ENCODE results near the gene COL1A1. TPM values are rescaled to one million over a fixed set of nuclear protein-coding genes. Genes with fewer than 3 reads are reported as not detected.
A peak's percentile ranks its signal among the peaks of the same experiment; 100 is the strongest.

The COL1A1 gene
- total RNA-seq, 1 donor from 2014 or later = 13.9 TPM

- no peak overlapping the region for H3K4me3 Mint-ChIP-seq (ENCODE audit: low read depth)
- no peak overlapping the region for H3K27ac Mint-ChIP-seq
- peaks cover 2% of the 10 kb centered on the region for H3K27me3 Mint-ChIP-seq (ENCODE audit: low read depth)
- peaks cover 10% of the 10 kb centered on the region for H3K4me1 Mint-ChIP-seq (ENCODE audit: low read depth)
- no peak for DNase-seq (ENCODE audit: low spot score)
- H3K9me3 Mint-ChIP-seq = no peaks in the 10 kb centered on the region
- H3K36me3 Mint-ChIP-seq (ENCODE audit: low read depth) = no peaks in the 10 kb centered on the region
- intact Hi-C loops (cut with micrococcal nuclease) = no loop called here
Measured at GRCh38 chr17:50176559-50177357, 24.7 kb downstream of the COL1A1 start.

GRCh38 chr17:50175035-50175807 is 26.2 kb downstream of the COL1A1 start:
- no peak overlapping the region for H3K4me3 Mint-ChIP-seq (ENCODE audit: low read depth)
- no peaks in the 10 kb centered on the region for H3K36me3 Mint-ChIP-seq (ENCODE audit: low read depth)
- DNase-seq (ENCODE audit: low spot score) = no peak
- no peaks in the 10 kb centered on the region for H3K9me3 Mint-ChIP-seq
- intact Hi-C loops (cut with micrococcal nuclease) = no loop called here
- peaks cover 14% of the 10 kb centered on the region for H3K4me1 Mint-ChIP-seq (ENCODE audit: low read depth)
- no peak overlapping the region for H3K27ac Mint-ChIP-seq
- peaks cover 1% of the 10 kb centered on the region for H3K27me3 Mint-ChIP-seq (ENCODE audit: low read depth)

GRCh38 chr17:50174444-50174843 is 27.0 kb downstream of the COL1A1 start:
- Mint-ChIP-seq H3K36me3 (ENCODE audit: low read depth) (no peaks in the 10 kb centered on the region), H3K4me1 (ENCODE audit: low read depth) (peaks cover 15% of the 10 kb centered on the region), H3K4me3 (ENCODE audit: low read depth) (no peak overlapping the region), H3K27me3 (ENCODE audit: low read depth) (no peaks in the 10 kb centered on the region), H3K27ac (no peak overlapping the region), H3K9me3 (no peaks in the 10 kb centered on the region)
- no peak for DNase-seq (ENCODE audit: low spot score)
- intact Hi-C loops (cut with micrococcal nuclease) = no loop called here

- Mint-ChIP-seq H3K36me3 (ENCODE audit: low read depth) (no peaks in the 10 kb centered on the region), H3K4me1 (ENCODE audit: low read depth) (peaks cover 22% of the 10 kb centered on the region), H3K4me3 (ENCODE audit: low read depth) (no peak overlapping the region), H3K27ac (no peak overlapping the region), H3K9me3 (no peaks in the 10 kb centered on the region), H3K27me3 (ENCODE audit: low read depth) (no peaks in the 10 kb centered on the region)
- DNase-seq (ENCODE audit: low spot score) = no peak
- intact Hi-C loops (cut with micrococcal nuclease) = no loop called here
Measured at GRCh38 chr17:50173335-50173941, 28.0 kb downstream of the COL1A1 start.

GRCh38 chr17:50172936-50173334 is 28.5 kb downstream of the COL1A1 start:
- no peaks in the 10 kb centered on the region for H3K9me3 Mint-ChIP-seq
- H3K27ac Mint-ChIP-seq = no peak overlapping the region
- intact Hi-C loops (cut with micrococcal nuclease) = no loop called here
- no peak for DNase-seq (ENCODE audit: low spot score)
- H3K4me1 Mint-ChIP-seq (ENCODE audit: low read depth) = peaks cover 17% of the 10 kb centered on the region
- no peaks in the 10 kb centered on the region for H3K27me3 Mint-ChIP-seq (ENCODE audit: low read depth)
- no peak overlapping the region for H3K4me3 Mint-ChIP-seq (ENCODE audit: low read depth)
- no peaks in the 10 kb centered on the region for H3K36me3 Mint-ChIP-seq (ENCODE audit: low read depth)

GRCh38 chr17:50172130-50172529 is 29.3 kb downstream of the COL1A1 start:
- no peak for DNase-seq (ENCODE audit: low spot score)
- H3K9me3 Mint-ChIP-seq = no peaks in the 10 kb centered on the region
- H3K27ac Mint-ChIP-seq = no peak overlapping the region
- intact Hi-C loops (cut with micrococcal nuclease) = no loop called here
- H3K36me3 Mint-ChIP-seq (ENCODE audit: low read depth) = no peaks in the 10 kb centered on the region
- peaks cover 15% of the 10 kb centered on the region for H3K4me1 Mint-ChIP-seq (ENCODE audit: low read depth)
- no peaks in the 10 kb centered on the region for H3K27me3 Mint-ChIP-seq (ENCODE audit: low read depth)
- no peak overlapping the region for H3K4me3 Mint-ChIP-seq (ENCODE audit: low read depth)

- no peaks in the 10 kb centered on the region for H3K36me3 Mint-ChIP-seq (ENCODE audit: low read depth)
- intact Hi-C loops (cut with micrococcal nuclease) = no loop called here
Measured at GRCh38 chr17:50171371-50172071, 29.9 kb downstream of the COL1A1 start.

GRCh38 chr17:50170662-50171370 is 30.6 kb downstream of the COL1A1 start:
- Mint-ChIP-seq H3K36me3 (ENCODE audit: low read depth) (no peaks in the 10 kb centered on the region), H3K4me1 (ENCODE audit: low read depth) (peaks cover 15% of the 10 kb centered on the region), H3K4me3 (ENCODE audit: low read depth) (no peak overlapping the region), H3K9me3 (no peaks in the 10 kb centered on the region), H3K27ac (no peak overlapping the region), H3K27me3 (ENCODE audit: low read depth) (no peaks in the 10 kb centered on the region)
- DNase-seq (ENCODE audit: low spot score) = no peak
- intact Hi-C loops (cut with micrococcal nuclease) = no loop called here

More at GRCh38 chr17:50171371-50172071, 29.9 kb downstream of the COL1A1 start:
- Mint-ChIP-seq H3K27ac (no peak overlapping the region), H3K4me3 (ENCODE audit: low read depth) (no peak overlapping the region), H3K9me3 (no peaks in the 10 kb centered on the region), H3K27me3 (ENCODE audit: low read depth) (no peaks in the 10 kb centered on the region), H3K4me1 (ENCODE audit: low read depth) (peaks cover 15% of the 10 kb centered on the region)
- DNase-seq (ENCODE audit: low spot score) = no peak

- no peaks in the 10 kb centered on the region for H3K36me3 Mint-ChIP-seq (ENCODE audit: low read depth)
- no peaks in the 10 kb centered on the region for H3K9me3 Mint-ChIP-seq
- H3K27me3 Mint-ChIP-seq (ENCODE audit: low read depth) = no peaks in the 10 kb centered on the region
- H3K4me3 Mint-ChIP-seq (ENCODE audit: low read depth) = no peak overlapping the region
- intact Hi-C loops (cut with micrococcal nuclease) = loop anchor here (1.0 to 2.0 kb wide), 2 partner anchors 28 to 127 kb away; no protein-coding TSS in a partner anchor
- DNase-seq (ENCODE audit: low spot score) = no peak
- no peak overlapping the region for H3K27ac Mint-ChIP-seq
- H3K4me1 Mint-ChIP-seq (ENCODE audit: low read depth) = peaks cover 15% of the 10 kb centered on the region
Measured at GRCh38 chr17:50169881-50170459, 31.5 kb downstream of the COL1A1 start.

GRCh38 chr17:50169121-50169764 is 32.2 kb downstream of the COL1A1 start:
- Mint-ChIP-seq H3K4me1 (ENCODE audit: low read depth) (peaks cover 15% of the 10 kb centered on the region), H3K36me3 (ENCODE audit: low read depth) (no peaks in the 10 kb centered on the region), H3K27me3 (ENCODE audit: low read depth) (no peaks in the 10 kb centered on the region), H3K4me3 (ENCODE audit: low read depth) (peak overlapping the region; percentile 17), H3K27ac (peak overlapping the region; percentile 47), H3K9me3 (no peaks in the 10 kb centered on the region)
- intact Hi-C loops (cut with micrococcal nuclease) = loop anchor here (1.0 to 2.0 kb wide), 2 partner anchors 29 to 128 kb away; no protein-coding TSS in a partner anchor
- peak; percentile 61 for DNase-seq (ENCODE audit: low spot score)

- Mint-ChIP-seq H3K4me3 (ENCODE audit: low read depth) (no peak overlapping the region), H3K27me3 (ENCODE audit: low read depth) (no peaks in the 10 kb centered on the region), H3K4me1 (ENCODE audit: low read depth) (peaks cover 22% of the 10 kb centered on the region), H3K27ac (no peak overlapping the region), H3K9me3 (no peaks in the 10 kb centered on the region), H3K36me3 (ENCODE audit: low read depth) (no peaks in the 10 kb centered on the region)
- intact Hi-C loops (cut with micrococcal nuclease) = loop anchor here (2.0 kb wide), 1 partner anchor 128 kb away; no protein-coding TSS in a partner anchor
- no peak for DNase-seq (ENCODE audit: low spot score)
Measured at GRCh38 chr17:50168319-50168718, 33.1 kb downstream of the COL1A1 start.
